Measurements from ENCODE around the gene EID3.

Gene EID3

GRCh38 chr12:104350211-104351056 lies 46.9 kb downstream of the EID3 start:
- no peak for DNase-seq (ENCODE audit: low read depth)

GRCh38 chr12:104351057-104351983 lies 47.8 kb downstream of the EID3 start:
- DNase-seq (ENCODE audit: low read depth) = no peak
- no peak overlapping the region for H3K4me3 ChIP-seq (ENCODE audit: low read depth, low read length)

More at GRCh38 chr12:104350211-104351056, 46.9 kb downstream of the EID3 start:
- H3K4me3 ChIP-seq (ENCODE audit: low read depth, low read length) = no peak overlapping the region

DNA sequence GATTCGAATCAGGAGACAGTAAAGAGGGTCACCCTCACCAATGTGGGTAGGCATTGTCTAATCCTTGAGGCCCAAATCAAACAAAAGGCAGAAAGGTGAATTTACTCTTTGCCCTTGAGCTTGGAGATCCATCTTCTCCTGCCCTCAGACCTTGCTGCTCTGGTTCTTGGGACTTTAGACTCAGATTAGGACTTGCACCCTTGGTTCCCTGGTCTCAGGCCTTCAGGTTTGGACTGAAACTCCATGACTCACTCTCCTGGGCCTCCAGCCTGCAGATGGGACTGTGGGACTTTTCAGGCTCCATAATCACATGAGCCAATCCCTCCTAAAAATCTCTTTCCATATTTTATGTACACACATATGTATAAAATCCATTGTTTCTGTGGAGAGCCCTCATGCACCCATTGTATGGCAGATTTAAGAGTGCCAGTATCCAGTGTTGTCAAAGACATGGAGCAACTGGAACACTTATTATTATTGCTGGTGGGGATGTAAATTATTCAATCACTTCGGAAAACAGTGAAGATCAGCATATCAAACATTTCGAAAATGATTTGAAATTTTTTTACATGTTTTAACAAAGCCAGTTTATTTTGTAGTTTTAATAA lies 48.7 kb downstream of the EID3 start:
- DNase-seq (ENCODE audit: low read depth) = no peak
- no peak overlapping the region for H3K4me3 ChIP-seq (ENCODE audit: low read depth, low read length)

GRCh38 chr12:104353012-104353981 lies 49.8 kb downstream of the EID3 start:
- H3K4me3 ChIP-seq (ENCODE audit: low read depth, low read length) = no peak overlapping the region
- DNase-seq (ENCODE audit: low read depth) = no peak

DNA sequence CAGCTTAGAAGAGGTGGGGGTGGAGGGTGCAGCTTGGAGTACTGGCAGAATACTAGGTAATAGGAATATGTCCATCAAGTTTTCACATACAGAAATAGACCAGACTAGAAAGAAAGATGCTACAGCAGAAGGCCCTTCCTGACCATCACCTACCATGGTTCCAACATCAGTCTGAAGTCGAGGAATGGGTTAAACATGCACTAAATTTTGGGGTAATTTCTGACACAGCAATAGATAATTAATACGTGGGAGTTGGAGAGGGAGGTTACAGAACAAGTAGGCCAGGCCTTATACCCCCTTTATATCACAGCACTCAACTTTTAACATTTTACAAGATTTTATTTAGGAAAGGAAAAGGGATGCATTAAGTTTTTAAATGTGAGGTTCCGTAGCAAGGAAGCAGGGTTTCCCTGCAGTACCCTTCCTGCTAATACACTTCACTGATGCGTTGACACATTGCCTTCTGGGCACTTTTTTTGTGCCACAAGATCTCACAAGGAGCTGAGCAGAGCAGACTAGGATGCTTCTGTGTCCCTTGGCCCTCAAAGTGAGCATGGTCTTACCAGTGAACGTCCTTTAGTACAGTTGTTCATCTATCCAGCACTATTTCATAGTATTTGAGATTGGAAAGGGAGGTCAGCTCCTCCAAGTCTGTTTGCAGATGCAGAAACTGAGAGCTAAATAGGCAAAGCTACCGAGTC lies 50.8 kb downstream of the EID3 start:
- H3K4me3 ChIP-seq (ENCODE audit: low read depth, low read length) = no peak overlapping the region
- no peak for DNase-seq (ENCODE audit: low read depth)

All from skeletal muscle cell (primary cell).